Cardiac fibroblast (primary cell): ENCODE results near the gene RBBP8NL.
"Not testable (repeated sequence)": the region's sequence is repeated elsewhere in the genome, so short reads cannot be mapped to it uniquely, and the experiment has no call there.

Experiments used
- DNase-seq, 2 donors: peaks; one replicate each; pipeline versions ENCODE4 v3.0.0 to v3.0.0-alpha.2; 2010; ENCODE audit warnings: low read depth in 2 of 2
- H3K4me3 ChIP-seq, 2 donors: replicated peaks in 1 of 2; 1 replicate in 1 of 2; 2 replicates in 1 of 2; pipeline ENCODE4 v1.5.1; 2011; ENCODE audit warnings: low read depth in 2 of 2, low read length in 2 of 2, mild to moderate bottlenecking in 2 of 2, moderate library complexity in 1 of 2
- CTCF ChIP-seq: IDR thresholded peaks from one replicate; pipeline ENCODE4 v1.5.1; 2011; ENCODE audit warnings: low read depth, mild to moderate bottlenecking, low read length, inconsistent platforms

Gene RBBP8NL

GRCh38 chr20:62377615-62378178, 49.6 kb downstream of the RBBP8NL start:
- no peak overlapping the region for H3K4me3 ChIP-seq
- TF ChIP-seq CTCF = no peak
- no peak for DNase-seq

GRCh38 chr20:62377064-62377461, 50.3 kb downstream of the RBBP8NL start:
- DNase-seq = no peak
- no peak for TF ChIP-seq CTCF
- H3K4me3 ChIP-seq = no peak overlapping the region

- peak in 1 of 2 donors; percentile 84 for DNase-seq
- TF ChIP-seq CTCF = peak; percentile 17
- no peak overlapping the region for H3K4me3 ChIP-seq
Measured at GRCh38 chr20:62376112-62377063, 51.0 kb downstream of the RBBP8NL start.

- TF ChIP-seq CTCF = no peak
- no peak overlapping the region for H3K4me3 ChIP-seq
- no peak for DNase-seq
Measured at GRCh38 chr20:62374331-62375152, 52.8 kb downstream of the RBBP8NL start.

GRCh38 chr20:62373631-62374179, 53.6 kb downstream of the RBBP8NL start:
- not testable (repeated sequence) for DNase-seq, H3K4me3 ChIP-seq

GRCh38 chr20:62372042-62372993, 55.0 kb downstream of the RBBP8NL start:
- no peak for TF ChIP-seq CTCF
- no peak for DNase-seq
- H3K4me3 ChIP-seq = no peak overlapping the region
